HG03066 (cell line): ENCODE data around the gene ENTREP1.
"Not testable (repeated sequence)": the region's sequence is repeated elsewhere in the genome, so short reads cannot be mapped to it uniquely, and the experiment has no call there.

Experiments
- ATAC-seq: cut with Tn5 transposase; IDR thresholded peaks from one replicate; pipeline ENCODE4 v1.9.1; 2021; ENCODE audit warnings: low read depth; ENCODE audit not compliant: unreplicated experiment

Gene ENTREP1

DNA sequence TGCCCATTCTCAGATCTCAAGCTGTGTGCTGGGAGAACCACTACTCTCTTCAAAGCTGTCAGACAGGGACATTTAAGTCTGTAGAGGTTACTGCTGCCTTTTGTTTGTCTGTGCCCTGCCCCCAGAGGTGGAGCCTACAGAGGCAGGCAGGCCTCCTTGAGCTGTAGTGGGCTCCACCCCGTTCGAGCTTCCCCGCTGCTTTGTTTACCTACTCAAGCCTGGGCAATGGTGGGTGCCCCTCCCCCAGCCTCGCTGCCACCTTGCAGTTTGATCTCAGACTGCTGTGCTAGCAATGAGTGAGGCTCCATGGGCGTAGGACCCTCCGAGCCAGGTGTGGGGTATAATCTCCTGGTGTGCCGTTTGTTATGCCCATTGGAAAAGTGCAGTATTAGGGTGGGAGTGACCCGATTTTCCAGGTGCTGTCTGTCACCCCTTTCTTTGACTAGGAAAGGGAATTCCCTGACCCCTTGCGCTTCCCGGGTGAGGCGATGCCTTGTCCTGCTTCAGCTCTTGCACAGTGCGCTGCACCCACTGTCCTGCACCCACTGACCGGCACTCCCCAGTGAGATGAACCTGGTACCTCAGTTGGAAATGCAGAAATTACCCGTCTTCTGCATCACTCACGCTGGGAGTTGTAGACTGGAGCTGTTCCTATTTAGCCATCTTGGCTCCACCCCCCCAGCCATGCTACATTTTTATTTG, 115.4 kb downstream of the ENTREP1 start:
- not testable (repeated sequence) for ATAC-seq
